Measurements from ENCODE around the gene VKORC1L1. TPM values are rescaled to one million over a fixed set of nuclear protein-coding genes. Genes with fewer than 3 reads are reported as not detected.
"Not testable (repeated sequence)": the region's sequence is repeated elsewhere in the genome, so short reads cannot be mapped to it uniquely, and the experiment has no call there.

Gene VKORC1L1
- total and polyA plus RNA-seq, 12 donors: 3.7 to 47.7 (median 12.0) TPM

DNA sequence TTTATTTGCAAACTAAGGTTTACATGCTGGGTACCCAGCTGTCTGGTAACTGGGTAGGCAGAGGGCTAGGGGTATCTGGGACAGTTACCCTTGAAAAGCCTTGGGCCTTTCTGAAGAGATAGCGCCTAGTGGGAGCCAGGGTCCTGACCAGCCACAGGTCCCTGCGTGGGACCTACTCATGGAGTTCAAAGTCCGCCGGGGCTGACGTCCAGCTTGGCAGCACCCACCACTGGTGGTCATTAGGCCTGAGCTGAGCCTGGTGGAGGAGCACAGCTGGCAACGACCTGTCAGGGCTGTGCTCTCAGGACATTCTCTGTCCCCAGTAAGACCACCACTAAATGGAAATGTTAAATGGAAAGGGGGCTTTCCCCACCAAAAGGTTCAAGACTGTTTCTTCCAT is 89.2 kb downstream of the VKORC1L1 start:
- H3K27me3 ChIP-seq: no peaks in the 10 kb centered on the region
- H3K27ac ChIP-seq: no peak overlapping the region
- 82 to 96% (median 93%) methylated on average over 6 of the region's 6 CpGs for WGBS, 4 donors
- no peak overlapping the region for H3K4me3 ChIP-seq
- H3K9me3 ChIP-seq (replicated peaks in 1 of 3): no peaks in the 10 kb centered on the region
- TF ChIP-seq, protein P1, sequence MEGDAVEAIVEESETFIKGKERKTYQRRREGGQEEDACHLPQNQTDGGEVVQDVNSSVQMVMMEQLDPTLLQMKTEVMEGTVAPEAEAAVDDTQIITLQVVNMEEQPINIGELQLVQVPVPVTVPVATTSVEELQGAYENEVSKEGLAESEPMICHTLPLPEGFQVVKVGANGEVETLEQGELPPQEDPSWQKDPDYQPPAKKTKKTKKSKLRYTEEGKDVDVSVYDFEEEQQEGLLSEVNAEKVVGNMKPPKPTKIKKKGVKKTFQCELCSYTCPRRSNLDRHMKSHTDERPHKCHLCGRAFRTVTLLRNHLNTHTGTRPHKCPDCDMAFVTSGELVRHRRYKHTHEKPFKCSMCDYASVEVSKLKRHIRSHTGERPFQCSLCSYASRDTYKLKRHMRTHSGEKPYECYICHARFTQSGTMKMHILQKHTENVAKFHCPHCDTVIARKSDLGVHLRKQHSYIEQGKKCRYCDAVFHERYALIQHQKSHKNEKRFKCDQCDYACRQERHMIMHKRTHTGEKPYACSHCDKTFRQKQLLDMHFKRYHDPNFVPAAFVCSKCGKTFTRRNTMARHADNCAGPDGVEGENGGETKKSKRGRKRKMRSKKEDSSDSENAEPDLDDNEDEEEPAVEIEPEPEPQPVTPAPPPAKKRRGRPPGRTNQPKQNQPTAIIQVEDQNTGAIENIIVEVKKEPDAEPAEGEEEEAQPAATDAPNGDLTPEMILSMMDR (IDR thresholded peaks at IDR 0.05): no peak
- TF ChIP-seq POLR2A (IDR thresholded peaks at IDR 0.05): no peak
- H3K36me3 ChIP-seq (replicated peaks in 1 of 2): peaks cover 0 to 77% of the 10 kb centered on the region in 2 donors
- H3K4me1 ChIP-seq (replicated peaks in 1 of 2): no peaks in the 10 kb centered on the region
- no peak for DNase-seq
- intact Hi-C loops (cut with DNase I): no loop called here

DNA sequence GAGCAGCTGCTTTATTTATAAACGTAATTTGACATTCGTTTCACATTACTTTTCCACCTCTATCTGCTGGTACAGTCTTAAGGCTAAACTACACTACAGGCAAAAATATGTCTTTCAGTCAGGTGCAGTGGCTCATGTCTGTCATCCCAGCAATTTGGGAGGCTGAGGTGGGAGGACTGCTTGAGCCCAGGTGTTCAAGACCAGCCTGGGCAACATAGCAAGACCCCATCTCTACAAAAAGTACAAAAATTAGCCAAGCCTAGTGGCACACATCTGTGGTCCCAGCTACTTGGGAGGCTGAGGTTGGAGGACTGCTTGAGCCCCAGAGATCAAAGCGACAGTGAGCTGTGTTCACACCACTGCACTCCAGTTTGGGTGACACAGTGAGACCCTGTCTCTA is 91.8 kb downstream of the VKORC1L1 start:
- peaks cover 0 to 94% of the 10 kb centered on the region in 2 donors for H3K36me3 ChIP-seq (replicated peaks in 1 of 2)
- intact Hi-C loops (cut with DNase I): not testable (repeated sequence)

DNA sequence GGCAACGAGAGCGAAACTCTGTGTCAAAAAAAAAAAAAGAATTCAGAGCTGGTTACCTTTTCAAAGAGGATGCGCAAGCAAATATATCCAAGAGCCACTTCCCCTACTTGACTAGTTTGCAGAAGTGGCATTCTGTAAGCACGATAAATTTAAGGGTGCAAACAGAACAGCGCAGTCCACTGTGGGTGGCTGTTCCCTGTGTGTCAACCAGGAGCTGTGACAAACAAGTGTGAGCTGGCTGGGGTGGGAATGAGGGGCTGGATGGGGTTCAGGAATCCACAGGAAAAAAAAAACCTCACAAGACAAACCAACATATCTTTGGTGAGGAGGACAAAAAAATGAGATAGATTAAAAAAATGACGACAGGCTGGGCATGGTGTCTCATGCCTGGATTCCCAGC is 93.3 kb downstream of the VKORC1L1 start:
- Histone ChIP-seq H3K9me3 (replicated peaks in 1 of 3) (no peaks in the 10 kb centered on the region), H3K4me3 (no peak overlapping the region), H3K4me1 (replicated peaks in 1 of 2) (no peaks in the 10 kb centered on the region), H3K27me3 (no peaks in the 10 kb centered on the region), H3K36me3 (replicated peaks in 1 of 2) (peaks cover 0 to 94% of the 10 kb centered on the region in 2 donors), H3K27ac (no peak overlapping the region)
- intact Hi-C loops (cut with DNase I): no loop called here
- 86 to 97% (median 93%) methylated on average over 6 of the region's 6 CpGs for whole genome bisulfite sequencing, 4 donors
- TF ChIP-seq POLR2A (IDR thresholded peaks at IDR 0.05): no peak
- TF ChIP-seq, protein P1 (IDR thresholded peaks at IDR 0.05): no peak
- DNase-seq: no peak

More for the DNA sequence above, 91.8 kb downstream of the VKORC1L1 start:
- DNase-seq; H3K27me3 ChIP-seq; H3K4me1 ChIP-seq (replicated peaks in 1 of 2); H3K4me3 ChIP-seq; H3K27ac ChIP-seq; H3K9me3 ChIP-seq (replicated peaks in 1 of 3): not testable (repeated sequence)
- WGBS, 4 donors: 82 to 95% (median 89%) methylated on average over 3 of the region's 3 CpGs

DNA sequence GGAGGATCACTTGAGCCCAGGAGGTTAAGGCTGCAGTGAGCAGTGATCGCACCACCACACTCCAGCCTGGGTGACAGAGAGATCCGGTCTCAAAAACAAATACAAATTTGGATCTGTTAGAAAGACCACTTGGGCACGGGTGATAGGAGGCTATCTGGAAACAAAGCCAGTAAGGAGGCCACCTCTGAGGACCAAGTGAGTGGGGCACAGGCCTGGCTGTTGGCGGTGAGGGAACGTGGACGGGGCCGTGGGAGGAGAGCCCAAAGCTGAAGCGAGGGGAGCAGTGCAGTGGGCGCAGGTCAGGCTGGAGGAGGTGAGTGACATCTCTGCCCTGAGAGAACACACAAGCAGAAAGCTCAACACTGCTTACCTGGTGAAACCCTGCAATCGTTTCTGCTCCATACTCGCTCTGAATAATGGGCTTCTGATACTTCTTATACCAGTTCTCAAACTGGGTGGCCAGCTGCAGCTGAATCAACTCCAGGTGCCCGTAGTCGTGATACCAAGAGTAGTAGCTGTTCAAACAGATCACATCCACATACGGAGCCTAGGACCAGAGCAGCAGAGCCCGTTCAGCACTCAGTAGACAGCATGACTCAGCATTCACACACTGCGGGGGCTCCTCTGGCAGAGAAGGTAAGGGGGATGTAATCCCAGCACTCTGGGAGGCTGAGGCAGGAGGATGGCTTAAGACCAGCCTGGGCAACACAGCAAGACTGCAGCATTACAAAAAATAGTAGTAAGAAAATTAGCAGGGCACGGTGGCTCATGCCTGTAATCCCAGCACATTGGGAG is 94.7 kb downstream of the VKORC1L1 start:
- H3K9me3 ChIP-seq (replicated peaks in 1 of 3): no peaks in the 10 kb centered on the region
- DNase-seq: no peak
- no peaks in the 10 kb centered on the region for H3K4me1 ChIP-seq (replicated peaks in 1 of 2)

More for the DNA sequence above, 94.7 kb downstream of the VKORC1L1 start:
- TF ChIP-seq, protein P1 (IDR thresholded peaks at IDR 0.05): no peak
- no peak for TF ChIP-seq POLR2A (IDR thresholded peaks at IDR 0.05)
- intact Hi-C loops (cut with DNase I): no loop called here
- H3K27me3 ChIP-seq: no peaks in the 10 kb centered on the region
- no peak overlapping the region for H3K4me3 ChIP-seq
- no peak overlapping the region for H3K27ac ChIP-seq
- peaks cover 0 to 94% of the 10 kb centered on the region in 2 donors for H3K36me3 ChIP-seq (replicated peaks in 1 of 2)
- WGBS, 4 donors: 93 to 97% (median 96%) methylated on average over 15 to 17 of the region's 17 CpGs

Data from adrenal gland (tissue), 12 donors.